GM19372 (cell line): Measurements from ENCODE around the gene LRP4.
A peak's percentile ranks its signal among the peaks of the same experiment; 100 is the strongest.

Experiments
- ATAC-seq: cut with Tn5 transposase; IDR thresholded peaks from one replicate; pipeline ENCODE4 v1.9.1; 2021; ENCODE audit warnings: mild to moderate bottlenecking, low read depth, moderate library complexity; ENCODE audit not compliant: unreplicated experiment

LRP4 gene

GRCh38 chr11:46855863-46856262 is 62.5 kb downstream of the LRP4 start:
- no peak for ATAC-seq

- ATAC-seq = no peak
Measured at GRCh38 chr11:46855167-46855566, 63.2 kb downstream of the LRP4 start.

- ATAC-seq = no peak
Measured at GRCh38 chr11:46850829-46851380, 67.4 kb downstream of the LRP4 start.

GRCh38 chr11:46849631-46850030 is 68.7 kb downstream of the LRP4 start:
- ATAC-seq = no peak

GRCh38 chr11:46846510-46846830 is 71.9 kb downstream of the LRP4 start:
- ATAC-seq = peak; percentile 4

GRCh38 chr11:46845740-46846509 is 72.4 kb downstream of the LRP4 start, which contains the start of gene CKAP5:
Gene CKAP5, minus strand, starts transcription at chr11:46846280. Its CDS starts 25,049 bp downstream, at chr11:46821231.
- ATAC-seq = peak; percentile 91

- ATAC-seq = no peak
Measured at GRCh38 chr11:46845440-46845739, 73.0 kb downstream of the LRP4 start.

- no peak for ATAC-seq
Measured at GRCh38 chr11:46840116-46840515, 78.2 kb downstream of the LRP4 start.

GRCh38 chr11:46838501-46838900 is 79.8 kb downstream of the LRP4 start:
- no peak for ATAC-seq

- ATAC-seq = no peak
Measured at GRCh38 chr11:46837860-46838259, 80.5 kb downstream of the LRP4 start.

- ATAC-seq = no peak
Measured at GRCh38 chr11:46836870-46837269, 81.5 kb downstream of the LRP4 start.

GRCh38 chr11:46836431-46836830 is 81.9 kb downstream of the LRP4 start:
- ATAC-seq = no peak

- ATAC-seq = no peak
Measured at GRCh38 chr11:46835897-46836296, 82.5 kb downstream of the LRP4 start.

GRCh38 chr11:46834821-46835220 is 83.5 kb downstream of the LRP4 start:
- ATAC-seq = no peak

- ATAC-seq = no peak
Measured at GRCh38 chr11:46832511-46833214, 85.7 kb downstream of the LRP4 start.

- no peak for ATAC-seq
Measured at GRCh38 chr11:46827995-46828394, 90.4 kb downstream of the LRP4 start.

- ATAC-seq = peak; percentile 92
Measured at GRCh38 chr11:46826310-46827044, 91.9 kb downstream of the LRP4 start.

- ATAC-seq = no peak
Measured at GRCh38 chr11:46808799-46809431, 109.4 kb downstream of the LRP4 start.
